IMR-90 (cell line): ENCODE data around the gene PRRG1. TPM values are rescaled to one million over a fixed set of nuclear protein-coding genes. Genes with fewer than 3 reads are reported as not detected.

Source experiments
- ATAC-seq: fragments of 200-7000 bp; cut with Tn5 transposase; 2 replicates; pipeline ENCODE4 v1.9.1; 2020; ENCODE audit warnings: low read depth, mild to moderate bottlenecking, moderate library complexity
- BruUV-seq: library from RNA; stranded (reverse); fragments of 400-500 nt; replicated peaks from 2 replicates; lab custom pipeline; 2021; lab: Mats Ljungman, UMichigan
- CTCF ChIA-PET: fragments of 300-600 bp; formaldehyde crosslinking; extraction: SDS; loops from one replicate; lab custom pipeline; 2021; ENCODE audit warnings: antibody characterized with exemption; lab: Yijun Ruan, JAX
- POLR2A ChIA-PET: fragments of 300-600 bp; sonication (Branson Sonifier 250); formaldehyde crosslinking; loops from one replicate; lab custom pipeline; 2022; ENCODE audit warnings: antibody characterized with exemption; ENCODE audit not compliant: unreplicated experiment; lab: Charles Lee
- DNase-seq: peaks from one replicate; pipeline ENCODE4 v3.0.0; 2013
- H2AFZ ChIP-seq: replicated peaks from 2 replicates; pipeline ENCODE3; 2013; ENCODE audit warnings: low read length, mild to moderate bottlenecking; ENCODE audit not compliant: poor library complexity
- H2AK5ac ChIP-seq: 2 replicates; pipeline ENCODE4 v1.6.1; 2013; ENCODE audit warnings: low read depth, low read length, inconsistent platforms
- H2AK9ac ChIP-seq: replicated peaks from 2 replicates; pipeline ENCODE3; 2013; ENCODE audit warnings: mild to moderate bottlenecking, low read depth, low read length, moderate library complexity; ENCODE audit not compliant: poor library complexity
- H2BK120ac ChIP-seq: 2 replicates; pipeline ENCODE4 v1.6.1; 2013; ENCODE audit warnings: low read depth, low read length, inconsistent platforms
- H2BK15ac ChIP-seq: 3 replicates; pipeline ENCODE4 v1.6.1; 2013; ENCODE audit warnings: low read depth, low read length, inconsistent platforms
- H2BK20ac ChIP-seq: 2 replicates; pipeline ENCODE4 v1.6.1; 2013; ENCODE audit warnings: low read depth, mild to moderate bottlenecking, inconsistent platforms, low read length, moderate library complexity
- H2BK5ac ChIP-seq: 2 replicates; pipeline ENCODE4 v1.6.1; 2013; ENCODE audit warnings: mild to moderate bottlenecking, low read depth, low read length, inconsistent platforms; ENCODE audit not compliant: poor library complexity, severe bottlenecking
- H3K14ac ChIP-seq: replicated peaks from 2 replicates; pipeline ENCODE4 v1.6.1; 2013; ENCODE audit warnings: low read depth, low read length, inconsistent platforms
- H3K18ac ChIP-seq: 2 replicates; pipeline ENCODE4 v1.6.1; 2013; ENCODE audit warnings: low read depth, low read length, control low read depth
- H3K23ac ChIP-seq: 2 replicates; pipeline ENCODE4 v1.6.1; 2013; ENCODE audit warnings: low read depth, low read length, inconsistent platforms
- H3K27ac ChIP-seq: 2 replicates; pipeline ENCODE4 v1.5.1; 2013; ENCODE audit warnings: mild to moderate bottlenecking, control low read depth, low read length; ENCODE audit not compliant: insufficient read depth
- H3K27me3 ChIP-seq: 2 replicates; pipeline ENCODE4 v1.6.1; 2013; ENCODE audit warnings: low read length; ENCODE audit not compliant: control insufficient read depth, insufficient read depth
- H3K36me3 ChIP-seq: 2 replicates; pipeline ENCODE4 v1.6.1; 2013; ENCODE audit warnings: low read length, mixed read lengths; ENCODE audit not compliant: control insufficient read depth, insufficient read depth
- H3K4ac ChIP-seq: 2 replicates; pipeline ENCODE4 v1.6.1; 2013; ENCODE audit warnings: low read depth, low read length, inconsistent platforms
- H3K4me1 ChIP-seq: 2 replicates; pipeline ENCODE4 v1.6.1; 2013; ENCODE audit warnings: low read length, mixed read lengths; ENCODE audit not compliant: control insufficient read depth, insufficient read depth
- H3K4me2 ChIP-seq: 2 replicates; pipeline ENCODE4 v1.6.1; 2013; ENCODE audit warnings: low read depth, mild to moderate bottlenecking, control low read depth, low read length, moderate library complexity
- H3K4me3 ChIP-seq: 2 replicates; pipeline ENCODE4 v1.5.1; 2013; ENCODE audit warnings: low read depth, mild to moderate bottlenecking, control low read depth, low read length, moderate library complexity; ENCODE audit not compliant: insufficient read depth
- H3K56ac ChIP-seq: 2 replicates; pipeline ENCODE4 v1.6.1; 2013; ENCODE audit warnings: low read length, inconsistent platforms; ENCODE audit not compliant: insufficient read depth; ENCODE audit errors: extremely low read depth
- H3K79me1 ChIP-seq, 2 experiments: 2 replicates each; pipeline ENCODE4 v1.6.1; 2013; ENCODE audit warnings: low read length in 2 of 2, inconsistent platforms in 1 of 2, low read depth in 1 of 2
- H3K9ac ChIP-seq: 2 replicates; pipeline ENCODE4 v1.6.1; 2013; ENCODE audit warnings: low read depth, low read length, control low read depth
- H3K9me1 ChIP-seq: 2 replicates; pipeline ENCODE4 v1.6.1; 2013; ENCODE audit warnings: low read length, inconsistent platforms; ENCODE audit not compliant: insufficient read depth
- H3K9me3 ChIP-seq: 2 replicates; pipeline ENCODE4 v1.6.1; 2013; ENCODE audit warnings: low read length; ENCODE audit not compliant: control insufficient read depth, insufficient read depth
- H4K20me1 ChIP-seq: 2 replicates; pipeline ENCODE4 v1.6.1; 2013; ENCODE audit warnings: low read length, inconsistent platforms; ENCODE audit not compliant: insufficient read depth
- H4K5ac ChIP-seq: 2 replicates; pipeline ENCODE4 v1.6.1; 2013; ENCODE audit warnings: mild to moderate bottlenecking, low read depth, low read length, control low read depth
- H4K8ac ChIP-seq, 2 experiments: 2 replicates each; pipeline ENCODE4 v1.6.1; 2013; ENCODE audit warnings: low read depth in 2 of 2, low read length in 2 of 2, control low read depth in 1 of 2, inconsistent platforms in 1 of 2
- H4K91ac ChIP-seq: 2 replicates; pipeline ENCODE4 v1.6.1; 2013; ENCODE audit warnings: low read depth, low read length, inconsistent platforms; ENCODE audit not compliant: insufficient read depth
- WGBS, 2 experiments: methylation state at CpG; one replicate each; pipeline versions ENCODE4 v1.1.5 to v1.1.7; 2013; ENCODE audit warnings: missing lambda C conversion rate in 2 of 2; ENCODE audit not compliant: insufficient read length in 1 of 2; ENCODE audit errors: extremely low coverage in 2 of 2; 5-methylcytosine and 5-hydroxymethylcytosine counted together
- dilution Hi-C: fragments of 300-500 bp; cut with HindIII; formaldehyde crosslinking; loops from one replicate; pipeline ENCODE4 v1.14.3; 2018; ENCODE audit warnings: low sequenced_read_pairs; ENCODE audit not compliant: unreplicated experiment
- in situ Hi-C: fragments of 300-500 bp; cut with MboI; formaldehyde crosslinking; loops from 3 replicates; pipeline ENCODE4 v1.14.3; 2019; ENCODE audit warnings: low sequenced_read_pairs, inconsistent platforms, mixed read lengths
- intact Hi-C: fragments of 100-400 bp; cut with micrococcal nuclease; formaldehyde crosslinking; loops from 2 replicates; pipeline ENCODE4 v1.10.0; 2022
- polyA plus RNA-seq, 3 experiments: library from polyadenylated mRNA; depleted of rRNA; stranded (reverse); fragments of >200 nt; gene quantifications; 2 replicates each; pipeline ENCODE4 v1.2.3, GENCODE V29; 2012; ENCODE audit warnings: low replicate concordance in 1 of 3
- total RNA-seq: library from RNA; depleted of rRNA; stranded (reverse); fragments of >200 nt; gene quantifications from 2 replicates; pipeline ENCODE4 v1.2.3, GENCODE V29; 2012
- TF ChIP-seq, protein P1 (sequence below): fragments of 150-350 bp; IDR thresholded peaks from 2 replicates; pipeline ENCODE4 v1.6.1; 2017; ENCODE audit warnings: mild to moderate bottlenecking, antibody characterized with exemption, low read length, low read depth

The PRRG1 gene
- total and polyA plus RNA-seq, 2 of the 4 experiments (the other 2 are of a cell fraction), result 9.0 to 11.1 TPM

DNA sequence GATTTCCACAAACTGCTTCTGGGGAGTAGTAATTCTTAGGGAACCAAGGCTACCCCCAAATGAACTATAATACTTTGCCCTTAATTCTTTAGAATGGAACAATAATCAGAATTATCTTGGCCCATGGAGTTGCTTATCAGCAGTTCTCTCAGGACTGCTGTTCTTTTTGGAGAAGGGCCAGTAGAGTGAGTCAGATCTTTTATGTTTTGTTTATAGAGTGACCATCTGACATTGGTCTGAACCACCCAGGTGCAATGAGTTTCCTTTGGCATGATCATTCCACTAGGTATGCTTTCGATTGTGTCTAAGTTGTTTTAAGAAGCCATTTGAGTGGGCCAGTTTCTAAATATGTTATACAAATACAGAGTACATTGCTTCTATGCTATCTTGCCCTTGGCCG is 31.8 kb downstream of the PRRG1 start:
- in situ Hi-C loops (no loop called here), dilution Hi-C loops (no loop called here), intact Hi-C loops (loop anchor here (5.0 kb wide), 1 partner anchor 64 kb away; no protein-coding TSS in a partner anchor)
- Histone ChIP-seq H3K4ac (no peak overlapping the region), H2AK5ac (no peak overlapping the region), H3K36me3 (no peaks in the 10 kb centered on the region), H3K9me1 (no peaks in the 10 kb centered on the region), H4K20me1 (peaks cover 9% of the 10 kb centered on the region; the same call in 1 of the 2 replicates), H3K14ac (no peak overlapping the region), H3K9ac (no peak overlapping the region), H2AFZ (no peak overlapping the region), H3K9me3 (no peaks in the 10 kb centered on the region), H2BK120ac (no peak overlapping the region), H3K27me3 (no peaks in the 10 kb centered on the region), H3K79me1 (peaks cover 0 to 2% of the 10 kb centered on the region in 2 experiments; a peak in 1 of 4 replicates), H3K56ac (no peak overlapping the region), H3K23ac (no peak overlapping the region), H4K8ac (no peak overlapping the region), H2BK20ac (no peak overlapping the region), H3K4me2 (no peak overlapping the region), H2BK5ac (no peak overlapping the region), H3K4me1 (no peaks in the 10 kb centered on the region), H3K4me3 (no peak overlapping the region), H4K5ac (no peak overlapping the region), H2BK15ac (no peak overlapping the region), H2AK9ac (no peak overlapping the region), H3K18ac (no peak overlapping the region), H3K27ac (no peak overlapping the region), H4K91ac (no peak overlapping the region)
- no CpG with 5 or more reads among the region's 2 CpGs for WGBS, 2 experiments
- CTCF ChIA-PET, result no interaction called here
- POLR2A ChIA-PET, result no interaction called here
- TF ChIP-seq, protein P1, sequence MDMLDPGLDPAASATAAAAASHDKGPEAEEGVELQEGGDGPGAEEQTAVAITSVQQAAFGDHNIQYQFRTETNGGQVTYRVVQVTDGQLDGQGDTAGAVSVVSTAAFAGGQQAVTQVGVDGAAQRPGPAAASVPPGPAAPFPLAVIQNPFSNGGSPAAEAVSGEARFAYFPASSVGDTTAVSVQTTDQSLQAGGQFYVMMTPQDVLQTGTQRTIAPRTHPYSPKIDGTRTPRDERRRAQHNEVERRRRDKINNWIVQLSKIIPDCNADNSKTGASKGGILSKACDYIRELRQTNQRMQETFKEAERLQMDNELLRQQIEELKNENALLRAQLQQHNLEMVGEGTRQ, result no peak
- peak; percentile 82 for DNase-seq
- ATAC-seq, result peak; percentile 54
- no TSS peak for BruUV-seq
